GM21360 (cell line): ENCODE data around the gene GCAT.
"Not testable (repeated sequence)": the region's sequence is repeated elsewhere in the genome, so short reads cannot be mapped to it uniquely, and the experiment has no call there.

ENCODE experiments used
- ATAC-seq: cut with Tn5 transposase; IDR thresholded peaks from one replicate; pipeline ENCODE4 v1.9.1; 2021; ENCODE audit warnings: mild to moderate bottlenecking, moderate library complexity; ENCODE audit not compliant: unreplicated experiment

Gene GCAT

DNA sequence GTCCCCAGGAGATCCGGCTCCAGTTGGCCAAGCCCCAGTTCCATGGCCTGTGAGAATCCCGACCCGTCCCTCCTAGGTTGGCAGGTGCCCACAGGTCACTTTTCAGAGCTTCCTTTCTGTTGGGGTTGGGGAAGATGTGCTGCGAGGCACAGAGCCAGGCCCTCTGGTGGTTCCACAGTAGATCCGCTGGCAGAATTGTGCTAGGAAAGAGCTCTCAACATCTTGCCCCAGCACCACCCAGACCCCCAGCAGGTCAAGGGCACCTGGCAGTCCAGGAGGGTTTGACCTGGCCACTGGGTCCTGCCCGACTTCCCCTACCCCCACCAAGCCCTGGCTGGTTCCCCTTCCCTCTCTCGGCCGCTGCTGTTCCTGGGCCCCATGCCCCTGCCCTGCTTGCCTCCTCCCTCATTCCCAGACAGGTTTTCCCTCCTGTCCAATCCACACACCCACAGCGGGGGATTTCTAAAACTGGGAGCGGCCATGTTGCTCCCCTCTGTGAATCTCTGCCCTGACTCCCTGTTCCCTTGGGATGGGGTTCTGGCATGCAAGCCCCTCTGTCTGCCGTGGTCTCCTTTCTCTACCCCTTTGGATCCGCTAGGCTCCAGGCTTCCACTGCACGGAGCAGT lies 26.2 kb upstream of the GCAT start:
- no peak for ATAC-seq

GRCh38 chr22:37782340-37783168 lies 25.2 kb upstream of the GCAT start:
- no peak for ATAC-seq

DNA sequence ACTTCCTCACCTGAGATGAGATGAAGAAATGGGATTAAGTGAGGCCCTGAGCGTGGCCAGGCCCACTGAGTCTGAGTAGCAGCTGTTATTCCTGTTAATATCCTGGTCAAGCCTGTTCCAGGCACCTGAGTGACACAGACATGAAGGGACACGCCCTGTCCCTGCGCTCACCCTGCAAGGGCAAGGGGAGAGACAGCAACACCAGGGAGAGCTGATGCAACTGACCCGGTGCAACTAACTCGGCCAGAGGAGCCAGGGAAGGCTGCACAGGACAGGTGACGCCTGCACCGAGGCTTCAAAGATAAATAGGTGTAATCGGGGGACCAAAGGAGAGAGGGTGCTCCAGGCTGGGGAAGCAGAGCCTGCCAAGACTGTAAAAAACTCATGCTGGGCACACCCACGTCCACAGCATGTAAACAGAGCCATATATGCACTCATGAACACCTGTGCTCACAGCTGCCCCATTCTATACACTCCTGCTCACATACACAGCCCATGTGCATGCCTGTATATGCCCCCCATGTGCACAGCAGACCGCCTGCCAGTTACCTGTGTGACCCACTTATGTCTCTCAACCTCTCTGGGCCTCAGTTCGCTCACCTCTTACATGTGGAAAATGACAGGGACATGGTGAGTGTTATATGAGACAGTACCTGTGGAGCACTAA lies 22.8 kb upstream of the GCAT start:
- no peak for ATAC-seq

GRCh38 chr22:37790234-37790633 lies 17.5 kb upstream of the GCAT start:
- no peak for ATAC-seq

DNA sequence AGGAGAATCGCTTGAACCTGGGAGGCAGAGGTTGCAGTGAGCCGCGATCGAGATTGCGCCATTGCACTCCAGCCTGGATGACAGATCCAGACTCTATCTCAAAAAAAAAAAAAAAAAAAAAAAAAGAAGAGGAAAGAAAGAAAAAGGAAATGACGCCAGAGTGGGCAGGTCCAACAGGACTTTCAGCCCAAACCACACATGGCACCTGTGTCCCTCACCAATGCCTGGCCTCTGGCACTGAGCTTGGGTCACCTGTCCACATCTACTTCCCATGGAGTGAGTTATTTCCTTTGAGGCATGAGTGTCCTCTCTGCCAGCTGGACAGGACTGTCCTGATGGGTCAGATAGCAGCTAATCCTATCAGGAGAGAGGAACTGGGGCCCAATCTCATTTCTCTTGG lies 15.2 kb upstream of the GCAT start:
- ATAC-seq = no peak

DNA sequence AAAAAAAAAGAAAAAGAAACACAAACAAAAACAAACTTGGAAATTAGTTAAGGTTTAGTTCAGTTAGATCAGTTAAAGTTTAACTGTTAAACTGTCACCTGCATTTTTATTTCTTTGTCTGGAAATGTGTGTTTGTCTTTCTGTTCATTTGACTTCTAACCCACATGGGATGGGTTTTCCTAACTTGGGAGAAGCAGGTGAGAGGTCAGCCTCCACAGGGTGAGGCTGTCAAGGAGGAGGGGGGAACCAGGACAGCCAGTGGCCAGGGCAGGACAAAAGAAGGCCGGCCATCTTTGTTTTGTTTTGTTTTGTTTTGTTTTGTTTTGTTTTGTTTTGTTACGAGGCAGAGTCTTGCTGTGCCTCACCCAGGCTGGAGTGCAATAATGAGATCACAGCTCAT lies 13.4 kb upstream of the GCAT start:
- ATAC-seq = no peak

- no peak for ATAC-seq
These were observed 11.7 kb upstream of the GCAT start for GRCh38 chr22:37796079-37796478.

DNA sequence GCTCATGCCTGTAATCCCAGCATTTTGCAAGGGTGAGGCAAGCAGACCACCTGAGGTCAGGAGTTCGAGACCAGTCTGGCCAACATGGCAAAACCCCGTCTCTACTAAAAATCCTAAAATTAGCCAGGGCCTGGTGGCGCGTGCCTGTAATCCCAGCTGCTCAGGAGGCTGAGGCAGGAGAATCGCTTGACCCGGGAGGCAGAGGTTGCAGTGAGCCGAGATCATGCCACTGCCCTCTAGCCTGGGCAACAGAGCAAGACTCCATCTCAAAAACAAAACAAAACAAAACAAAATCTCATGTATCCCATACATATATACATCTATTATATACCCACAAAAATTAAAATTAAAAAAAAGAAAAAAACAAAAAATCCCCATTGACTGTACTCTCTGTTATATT lies 10.5 kb upstream of the GCAT start:
- ATAC-seq = not testable (repeated sequence)

DNA sequence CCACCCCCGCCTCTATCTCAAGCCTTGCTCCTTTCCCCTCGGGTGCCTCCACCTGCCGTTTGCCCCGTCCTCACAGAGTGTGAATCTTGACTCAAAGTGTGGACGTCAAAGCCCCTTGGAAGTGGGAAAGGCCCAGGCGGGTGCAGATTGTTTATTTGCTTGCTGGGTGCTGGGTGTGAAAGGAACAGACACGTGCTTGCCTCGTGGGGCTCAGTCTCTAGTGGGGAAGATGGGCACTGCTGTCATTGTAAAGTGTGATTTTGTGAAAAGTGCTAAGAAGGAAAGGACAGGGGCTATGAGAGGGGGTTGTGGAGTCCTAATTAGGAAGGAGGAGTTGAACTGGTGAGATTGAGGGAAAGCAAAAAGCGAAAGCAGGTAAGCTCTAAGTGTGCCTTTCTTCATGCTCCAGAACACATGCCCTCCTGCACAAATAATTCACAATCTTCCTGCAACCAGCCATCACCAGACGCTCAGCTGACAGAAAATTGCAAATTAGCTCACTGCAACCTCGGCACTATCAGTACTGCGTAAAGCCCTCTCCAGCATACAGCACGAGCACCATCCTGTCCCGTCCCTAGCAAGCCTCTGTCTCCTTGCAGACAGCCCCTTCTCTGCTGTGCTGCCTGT lies 9.7 kb upstream of the GCAT start:
- no peak for ATAC-seq

GRCh38 chr22:37799979-37800378 lies 7.8 kb upstream of the GCAT start:
- not testable (repeated sequence) for ATAC-seq

- ATAC-seq = no peak
These were observed 5.8 kb upstream of the GCAT start for GRCh38 chr22:37801946-37802309.

- ATAC-seq = no peak
These were observed 5.2 kb upstream of the GCAT start for GRCh38 chr22:37802310-37803194.

DNA sequence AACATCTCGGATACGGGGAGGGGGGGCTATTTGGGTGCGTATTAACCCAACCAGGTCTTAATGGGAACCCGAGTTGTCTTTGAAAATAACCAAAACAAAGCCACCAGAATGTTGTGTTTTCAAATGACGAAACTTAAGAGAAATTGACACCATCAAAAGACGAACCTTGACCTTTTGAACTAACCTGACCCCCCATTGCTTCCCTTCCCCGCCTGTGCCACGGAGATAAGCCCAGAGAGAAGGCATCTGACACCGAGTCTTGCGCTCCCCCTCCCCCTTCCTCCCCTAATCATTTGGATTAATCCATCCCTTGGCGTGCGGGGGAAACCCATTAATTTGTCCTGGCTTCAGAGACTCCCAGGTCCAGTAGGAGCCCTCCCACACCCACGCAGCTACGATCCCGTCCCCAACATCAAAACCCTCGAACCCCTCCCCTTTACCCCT lies 4.5 kb upstream of the GCAT start:
- ATAC-seq = no peak

- ATAC-seq = no peak
These were observed 3.9 kb upstream of the GCAT start for GRCh38 chr22:37803639-37804351.

DNA sequence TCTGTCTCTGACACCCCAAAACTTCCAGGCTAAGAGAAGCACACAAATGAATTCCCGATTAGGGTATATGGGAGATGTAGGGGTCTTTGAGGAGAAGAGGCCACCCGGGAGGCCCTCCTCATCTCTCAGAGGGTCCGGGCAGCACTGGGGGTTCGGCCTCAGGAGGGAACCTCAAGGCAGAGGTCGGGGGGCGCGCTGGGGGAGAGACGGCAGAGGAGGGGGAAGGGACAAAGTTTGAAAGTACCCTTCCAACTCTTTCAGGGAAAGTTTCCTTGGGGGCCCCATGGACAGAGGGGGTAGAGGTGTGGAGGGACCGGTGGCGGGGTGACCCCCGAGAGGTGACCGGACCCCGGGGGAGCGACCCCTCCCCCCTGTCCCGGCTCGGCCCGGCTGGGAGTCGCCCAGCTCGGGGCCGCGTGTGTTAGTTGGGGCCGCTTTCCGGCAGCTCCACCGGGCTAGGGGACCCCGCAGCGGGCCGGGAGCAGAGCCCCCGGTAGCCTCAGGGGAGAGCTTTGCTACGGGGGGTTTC lies 3.3 kb upstream of the GCAT start:
- ATAC-seq = no peak

- ATAC-seq = no peak
These were observed 2.6 kb upstream of the GCAT start for GRCh38 chr22:37804881-37805809.

DNA sequence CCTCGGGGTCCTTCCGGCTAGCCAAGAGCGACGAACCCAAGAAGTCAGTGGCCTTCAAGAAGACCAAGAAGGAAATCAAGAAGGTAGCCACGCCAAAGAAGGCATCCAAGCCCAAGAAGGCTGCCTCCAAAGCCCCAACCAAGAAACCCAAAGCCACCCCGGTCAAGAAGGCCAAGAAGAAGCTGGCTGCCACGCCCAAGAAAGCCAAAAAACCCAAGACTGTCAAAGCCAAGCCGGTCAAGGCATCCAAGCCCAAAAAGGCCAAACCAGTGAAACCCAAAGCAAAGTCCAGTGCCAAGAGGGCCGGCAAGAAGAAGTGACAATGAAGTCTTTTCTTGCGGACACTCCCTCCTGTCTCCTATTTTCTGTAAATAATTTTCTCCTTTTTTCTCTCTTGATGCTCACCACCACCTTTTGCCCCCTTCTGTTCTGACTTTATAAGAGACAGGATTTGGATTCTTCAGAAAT lies 1.9 kb upstream of the GCAT start:
- no peak for ATAC-seq
